T-cell (primary cell): ENCODE data around the gene ST6GALNAC3. TPM values are rescaled to one million over a fixed set of nuclear protein-coding genes. Genes with fewer than 3 reads are reported as not detected.

ENCODE experiments used
- ATAC-seq, 4 experiments: fragments of 200-7000 bp in 3 of 4; fragments of 150-1000 bp in 1 of 4; cut with Tn5 transposase; replicated peaks in 1 of 4; 1 replicate in 3 of 4; 2 replicates in 1 of 4; pipeline ENCODE4 v1.10.0; 2021; ENCODE audit warnings: moderate library complexity in 3 of 4, mild to moderate bottlenecking in 2 of 4, moderate number of reproducible peaks in 1 of 4
- CTCF ChIA-PET, 2 donors: fragments of 300-600 bp; sonication (Branson Sonifier 250); formaldehyde crosslinking; loops; one replicate each; lab custom pipeline; 2022; ENCODE audit warnings: antibody characterized with exemption in 2 of 2; lab: Charles Lee
- POLR2A ChIA-PET, 2 donors: fragments of 300-600 bp; sonication (Branson Sonifier 250); formaldehyde crosslinking; loops; one replicate each; lab custom pipeline; 2022; ENCODE audit warnings: antibody characterized with exemption in 2 of 2; lab: Charles Lee
- DNase-seq, 35 experiments: peaks; one replicate each; pipeline versions ENCODE4 v3.0.0 to v3.0.0-alpha.2; 2013 to 2023
- H3K27ac ChIP-seq: one replicate; pipeline ENCODE4 v1.5.1; 2013; ENCODE audit warnings: low read length
- H3K27me3 ChIP-seq, 2 experiments: replicated peaks in 1 of 2; 1 replicate in 1 of 2; 2 replicates in 1 of 2; pipeline versions ENCODE4 v1.6.1 to v1.7.0; 2013; ENCODE audit warnings: low read length in 1 of 2, mixed read lengths in 1 of 2; ENCODE audit not compliant: control insufficient read depth in 2 of 2, insufficient read depth in 2 of 2; ENCODE audit errors: extremely low read depth in 1 of 2
- H3K36me3 ChIP-seq, 2 donors: 1 replicate in 1 of 2; 2 replicates in 1 of 2; pipeline versions ENCODE4 v1.6.1 to v1.7.0; 2013; ENCODE audit warnings: low read length in 1 of 2; ENCODE audit not compliant: control insufficient read depth in 2 of 2, insufficient read depth in 1 of 2; ENCODE audit errors: extremely low read depth in 1 of 2
- H3K4me1 ChIP-seq, 2 experiments: 1 replicate in 1 of 2; 2 replicates in 1 of 2; pipeline versions ENCODE4 v1.6.1 to v1.7.0; 2013; ENCODE audit warnings: low read length in 2 of 2, mixed read lengths in 1 of 2; ENCODE audit not compliant: insufficient read depth in 2 of 2, control insufficient read depth in 1 of 2; ENCODE audit errors: extremely low read depth in 1 of 2
- H3K4me3 ChIP-seq, 2 donors: 1 replicate in 1 of 2; 2 replicates in 1 of 2; pipeline versions ENCODE4 v1.5.1 to v1.7.0; 2013; ENCODE audit warnings: mild to moderate bottlenecking in 2 of 2, low read length in 1 of 2, moderate library complexity in 1 of 2; ENCODE audit not compliant: control insufficient read depth in 1 of 2; ENCODE audit errors: extremely low read depth in 1 of 2
- H3K9me3 ChIP-seq: 2 replicates; pipeline ENCODE4 v1.7.0; 2013
- H3K27ac Mint-ChIP-seq, 2 donors: one replicate each; pipeline ENCODE4 v1.8.0; 2020 to 2021; ENCODE audit warnings: mild to moderate bottlenecking in 2 of 2, mixed read lengths in 2 of 2
- H3K27me3 Mint-ChIP-seq, 2 donors: one replicate each; pipeline ENCODE4 v1.8.0; 2021 to 2022; ENCODE audit warnings: mixed read lengths in 2 of 2
- H3K36me3 Mint-ChIP-seq: one replicate; pipeline ENCODE4 v1.8.0; 2021; ENCODE audit warnings: mixed read lengths
- H3K4me1 Mint-ChIP-seq, 3 donors: one replicate each; pipeline ENCODE4 v1.8.0; 2020 to 2022; ENCODE audit warnings: mixed read lengths in 3 of 3, mild to moderate bottlenecking in 1 of 3
- H3K4me3 Mint-ChIP-seq, 3 donors: one replicate each; pipeline ENCODE4 v1.8.0; 2020 to 2022; ENCODE audit warnings: mild to moderate bottlenecking in 3 of 3, mixed read lengths in 3 of 3, moderate library complexity in 3 of 3
- H3K9me3 Mint-ChIP-seq, 3 donors: one replicate each; pipeline ENCODE4 v1.8.0; 2020 to 2022; ENCODE audit warnings: mixed read lengths in 3 of 3
- WGBS: methylation state at CpG from one replicate; pipeline ENCODE4 v1.1.5; 2013; ENCODE audit warnings: missing lambda C conversion rate; ENCODE audit not compliant: insufficient coverage; 5-methylcytosine and 5-hydroxymethylcytosine counted together
- total RNA-seq, 35 experiments: library from RNA in 6 of 35; stranded (reverse) in 6 of 35; fragments of 120-200 nt in 1 of 35; gene quantifications; one replicate each; pipeline versions ENCODE4 v1.2.1 to v1.2.4 and lab custom pipeline; 2013 to 2026

ST6GALNAC3 gene
- total RNA-seq, 5 donors from 2014 or later (not counting 1 experiment from before 2014, with no cell fraction given) = 0.33 to 6.6 (median 1.5) TPM

DNA sequence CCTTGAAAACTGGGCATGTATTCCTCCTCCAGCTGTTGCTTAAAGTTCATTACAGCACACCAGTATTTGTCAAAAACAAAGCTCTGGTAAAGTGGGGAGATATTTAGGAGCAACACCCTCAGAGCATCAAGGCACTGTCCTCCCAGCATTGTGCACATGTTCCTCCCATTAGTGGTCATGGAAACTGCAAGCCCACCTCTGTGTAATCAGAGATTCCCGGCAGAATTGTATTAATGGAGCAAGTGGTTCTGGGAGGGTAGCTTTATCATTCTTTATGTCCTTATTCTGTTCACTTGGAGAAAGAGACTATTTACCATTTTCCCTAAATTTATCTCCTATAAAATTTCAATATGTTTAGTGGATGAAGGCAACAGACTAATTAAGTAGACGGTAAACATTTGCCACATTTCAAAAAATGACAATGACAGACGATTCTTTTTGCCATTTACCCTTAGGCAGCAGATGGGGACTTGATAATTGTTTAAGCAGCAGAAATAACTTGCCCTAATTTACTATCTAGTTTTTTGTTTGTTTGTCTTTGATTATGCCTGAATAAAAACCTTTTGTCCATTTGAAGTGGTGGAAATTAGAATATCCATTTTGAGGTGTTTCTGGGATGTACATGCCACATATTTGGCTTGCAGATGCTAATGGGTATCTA, 503.1 kb downstream of the ST6GALNAC3 start:
- ChIA-PET CTCF (no interaction called here), POLR2A (no interaction called here)
- no CpG with 5 or more reads among the region's 3 CpGs for WGBS
- no peaks in the 10 kb centered on the region for H3K36me3 ChIP-seq
- no peak for DNase-seq
- Mint-ChIP-seq H3K4me1 (no peaks in the 10 kb centered on the region), H3K36me3 (no peaks in the 10 kb centered on the region), H3K27ac (no peak overlapping the region), H3K27me3 (no peaks in the 10 kb centered on the region), H3K4me3 (no peak overlapping the region), H3K9me3 (no peaks in the 10 kb centered on the region)
- H3K27ac ChIP-seq = no peak overlapping the region
- H3K4me1 ChIP-seq = no peaks in the 10 kb centered on the region
- no peak overlapping the region for H3K4me3 ChIP-seq
- ATAC-seq = no peak
- H3K9me3 ChIP-seq = no peaks in the 10 kb centered on the region
- H3K27me3 ChIP-seq = no peaks in the 10 kb centered on the region

DNA sequence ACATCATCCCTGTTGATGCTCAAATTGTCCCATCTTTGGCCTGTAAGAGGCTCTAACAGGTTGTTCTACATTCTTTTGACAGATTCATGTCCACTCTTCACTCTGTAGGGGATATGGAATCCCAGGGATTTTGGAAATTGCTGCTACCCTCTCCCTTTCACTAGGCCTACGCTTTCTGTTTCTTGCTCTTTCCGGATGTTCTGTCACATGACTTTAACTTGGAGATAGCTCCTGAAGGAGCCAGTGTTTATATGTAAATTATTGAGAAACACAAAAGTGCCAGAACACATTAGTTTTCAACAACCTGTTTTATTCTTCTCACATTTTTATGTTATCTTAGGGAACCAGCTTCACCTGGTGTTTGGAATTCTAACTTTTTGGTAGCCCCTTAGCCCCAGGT, 505.7 kb downstream of the ST6GALNAC3 start:
- Mint-ChIP-seq H3K4me1 (no peaks in the 10 kb centered on the region), H3K27me3 (no peaks in the 10 kb centered on the region), H3K27ac (no peak overlapping the region), H3K9me3 (no peaks in the 10 kb centered on the region), H3K4me3 (no peak overlapping the region), H3K36me3 (no peaks in the 10 kb centered on the region)
- Histone ChIP-seq H3K4me3 (no peak overlapping the region), H3K27me3 (no peaks in the 10 kb centered on the region), H3K27ac (no peak overlapping the region), H3K36me3 (no peaks in the 10 kb centered on the region), H3K9me3 (no peaks in the 10 kb centered on the region), H3K4me1 (no peaks in the 10 kb centered on the region)
- ATAC-seq (no peak), DNase-seq (no peak)
- ChIA-PET POLR2A (no interaction called here), CTCF (no interaction called here)
- WGBS = no CpG with 5 or more reads among the region's 2 CpGs

DNA sequence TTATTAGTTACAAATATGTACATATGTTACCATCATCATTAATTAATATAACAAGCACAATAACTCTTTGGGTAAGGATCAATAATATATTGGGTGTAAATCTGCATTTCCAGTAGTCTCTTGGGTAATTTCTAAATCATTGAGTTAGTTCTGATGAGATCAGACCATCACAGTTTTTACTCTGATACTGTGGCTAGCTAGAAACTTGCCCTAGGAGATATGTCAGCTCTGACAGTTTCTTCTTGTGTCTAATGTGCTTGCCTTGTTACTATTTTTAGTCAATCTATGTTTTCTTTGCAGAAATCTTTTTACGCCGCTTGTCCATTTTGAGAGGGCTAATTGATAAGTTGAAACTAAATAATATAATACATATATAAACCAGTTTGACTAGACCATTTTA, 507.2 kb downstream of the ST6GALNAC3 start:
- Mint-ChIP-seq H3K36me3 (no peaks in the 10 kb centered on the region), H3K4me1 (no peaks in the 10 kb centered on the region)
- WGBS = no CpG with 5 or more reads among the region's 2 CpGs

DNA sequence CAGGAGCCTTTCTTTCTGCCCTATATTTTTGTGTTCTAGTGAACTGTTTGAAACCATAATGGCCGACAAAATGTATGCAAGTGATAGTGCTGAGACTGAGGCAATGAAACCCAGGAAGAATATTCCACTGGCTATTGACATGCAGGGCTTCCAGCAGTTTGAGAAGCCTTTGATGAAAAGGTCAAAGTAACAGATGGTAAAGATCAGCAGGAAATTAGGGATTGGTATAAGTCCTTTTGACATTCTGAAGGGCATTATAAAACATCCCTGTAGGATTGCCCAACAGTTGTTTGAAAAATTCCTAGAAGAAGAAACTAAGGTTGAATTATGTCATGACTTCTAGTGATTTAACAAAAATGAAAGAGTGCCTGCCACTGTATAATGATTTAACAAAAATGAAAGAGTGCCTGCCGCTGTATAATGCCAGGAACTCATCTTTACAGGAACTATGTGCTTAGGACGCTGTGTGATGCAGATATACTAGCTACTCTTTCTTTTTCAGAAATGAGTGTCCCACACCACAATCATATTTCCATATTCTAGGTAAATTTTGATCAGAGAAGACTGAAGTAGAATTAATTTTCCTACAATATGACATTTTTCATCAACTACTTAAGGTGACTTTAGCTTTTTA, 508.8 kb downstream of the ST6GALNAC3 start:
- DNase-seq (no peak), ATAC-seq (no peak)
- Mint-ChIP-seq H3K36me3 (no peaks in the 10 kb centered on the region), H3K27ac (no peak overlapping the region), H3K27me3 (no peaks in the 10 kb centered on the region), H3K4me3 (no peak overlapping the region), H3K4me1 (no peaks in the 10 kb centered on the region), H3K9me3 (no peaks in the 10 kb centered on the region)
- ChIA-PET POLR2A (no interaction called here), CTCF (no interaction called here)
- 33% methylated on average over 1 of the region's 3 CpGs for WGBS
- no peaks in the 10 kb centered on the region for H3K4me1 ChIP-seq
- no peak overlapping the region for H3K4me3 ChIP-seq
- no peaks in the 10 kb centered on the region for H3K27me3 ChIP-seq
- no peaks in the 10 kb centered on the region for H3K9me3 ChIP-seq
- no peaks in the 10 kb centered on the region for H3K36me3 ChIP-seq
- H3K27ac ChIP-seq = no peak overlapping the region

More for the DNA sequence above, 507.2 kb downstream of the ST6GALNAC3 start:
- DNase-seq (no peak), ATAC-seq (no peak)
- H3K9me3 ChIP-seq = no peaks in the 10 kb centered on the region
- no peaks in the 10 kb centered on the region for H3K27me3 ChIP-seq
- Mint-ChIP-seq H3K27ac (no peak overlapping the region), H3K9me3 (no peaks in the 10 kb centered on the region), H3K4me3 (no peak overlapping the region), H3K27me3 (no peaks in the 10 kb centered on the region)
- H3K27ac ChIP-seq = no peak overlapping the region
- no peak overlapping the region for H3K4me3 ChIP-seq
- POLR2A ChIA-PET = no interaction called here
- H3K36me3 ChIP-seq = no peaks in the 10 kb centered on the region
- CTCF ChIA-PET = no interaction called here
- no peaks in the 10 kb centered on the region for H3K4me1 ChIP-seq

DNA sequence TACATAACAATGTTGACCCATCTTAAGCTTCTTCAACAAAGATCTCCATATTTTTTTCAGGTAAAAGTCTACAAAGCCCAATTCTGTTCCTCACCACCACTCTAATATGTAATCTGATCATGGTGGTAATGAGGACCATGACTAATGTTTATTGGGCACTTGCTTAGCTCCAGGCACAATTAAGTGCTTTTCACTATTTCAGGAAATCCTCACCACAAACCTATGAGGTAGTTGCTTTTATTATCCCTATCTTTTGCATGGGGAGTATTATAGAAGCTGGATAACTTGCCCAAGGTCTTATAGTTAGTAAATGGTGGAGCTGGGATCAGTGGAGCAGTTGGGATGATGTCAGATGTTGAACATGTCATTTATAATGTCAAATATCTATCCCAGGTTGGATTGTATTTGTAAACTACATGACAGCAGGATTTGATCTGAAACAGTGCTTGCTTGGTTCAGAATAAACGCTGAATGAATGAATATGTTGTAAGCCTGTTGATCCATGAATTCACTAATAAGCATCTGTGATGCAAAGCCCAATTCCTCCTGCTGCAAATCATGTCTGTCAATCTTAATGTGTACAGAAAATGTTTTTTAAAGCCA, 509.4 kb downstream of the ST6GALNAC3 start:
- Mint-ChIP-seq H3K9me3 (no peaks in the 10 kb centered on the region), H3K4me1 (no peaks in the 10 kb centered on the region), H3K27me3 (no peaks in the 10 kb centered on the region), H3K27ac (no peak overlapping the region), H3K4me3 (no peak overlapping the region), H3K36me3 (no peaks in the 10 kb centered on the region)
- no CpG with 5 or more reads among the region's 1 CpG for WGBS
- H3K27ac ChIP-seq = no peak overlapping the region
- H3K27me3 ChIP-seq = no peaks in the 10 kb centered on the region
- H3K9me3 ChIP-seq = no peaks in the 10 kb centered on the region
- H3K4me3 ChIP-seq = no peak overlapping the region
- ChIA-PET CTCF (no interaction called here), POLR2A (no interaction called here)
- ATAC-seq (no peak), DNase-seq (no peak)
- H3K4me1 ChIP-seq = no peaks in the 10 kb centered on the region
- no peaks in the 10 kb centered on the region for H3K36me3 ChIP-seq

DNA sequence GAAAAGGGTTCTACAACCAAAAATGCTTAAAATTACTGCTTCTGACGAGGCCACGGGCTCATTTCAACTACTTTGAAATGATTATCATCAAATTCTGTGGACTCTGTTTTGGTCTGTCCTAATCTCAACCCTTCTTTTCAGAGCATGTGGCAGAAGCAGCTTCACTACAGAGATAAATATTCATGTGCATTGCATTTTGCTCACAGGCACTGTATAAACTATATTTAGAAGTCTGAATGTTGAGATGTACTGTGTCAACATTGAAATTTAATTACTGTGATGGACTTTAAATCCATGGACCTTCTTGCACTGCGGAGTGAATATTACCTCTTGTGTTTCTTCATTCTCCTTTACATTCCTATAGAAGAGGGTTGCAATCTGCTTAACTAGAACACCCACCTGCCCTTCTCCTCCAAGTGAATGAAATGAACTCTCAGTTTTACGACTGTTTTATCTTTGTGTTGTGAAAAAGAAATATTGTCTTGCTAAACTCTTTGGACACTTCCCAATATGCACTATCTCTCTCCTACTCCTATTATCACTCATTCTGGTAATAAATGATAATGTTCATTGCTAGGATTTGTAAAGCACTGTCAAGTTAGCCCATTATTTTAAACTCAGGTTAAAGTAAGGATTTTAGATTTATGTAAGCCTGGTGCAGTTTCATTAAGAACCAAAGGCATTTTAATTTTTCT, 511.6 kb downstream of the ST6GALNAC3 start:
- Histone ChIP-seq H3K27ac (no peak overlapping the region), H3K27me3 (no peaks in the 10 kb centered on the region), H3K4me3 (no peak overlapping the region), H3K9me3 (no peaks in the 10 kb centered on the region), H3K36me3 (no peaks in the 10 kb centered on the region), H3K4me1 (no peaks in the 10 kb centered on the region)
- Mint-ChIP-seq H3K36me3 (no peaks in the 10 kb centered on the region), H3K4me3 (no peak overlapping the region), H3K4me1 (no peaks in the 10 kb centered on the region), H3K9me3 (no peaks in the 10 kb centered on the region), H3K27ac (no peak overlapping the region), H3K27me3 (no peaks in the 10 kb centered on the region)
- ChIA-PET CTCF (no interaction called here), POLR2A (no interaction called here)
- WGBS = no CpG with 5 or more reads among the region's 4 CpGs
- no peak for ATAC-seq
- DNase-seq = no peak
